LNCaP clone FGC (cell line): ENCODE results near the gene CACNA2D2.

ENCODE experiments used
- DNase-seq: peaks from one replicate; pipeline ENCODE4 v3.0.0-alpha.2; 2011; ENCODE audit warnings: low read depth
- H3K4me3 ChIP-seq: 2 replicates; pipeline ENCODE4 v1.5.1; 2011; ENCODE audit warnings: mild to moderate bottlenecking, low read depth, low read length, control low read depth
- TF ChIP-seq, protein P1 (sequence below): IDR thresholded peaks from 2 replicates; pipeline ENCODE4 v1.5.1; 2012; ENCODE audit warnings: mild to moderate bottlenecking; ENCODE audit not compliant: control insufficient read depth, insufficient read depth; ENCODE audit errors: extremely low read depth

The CACNA2D2 gene

DNA sequence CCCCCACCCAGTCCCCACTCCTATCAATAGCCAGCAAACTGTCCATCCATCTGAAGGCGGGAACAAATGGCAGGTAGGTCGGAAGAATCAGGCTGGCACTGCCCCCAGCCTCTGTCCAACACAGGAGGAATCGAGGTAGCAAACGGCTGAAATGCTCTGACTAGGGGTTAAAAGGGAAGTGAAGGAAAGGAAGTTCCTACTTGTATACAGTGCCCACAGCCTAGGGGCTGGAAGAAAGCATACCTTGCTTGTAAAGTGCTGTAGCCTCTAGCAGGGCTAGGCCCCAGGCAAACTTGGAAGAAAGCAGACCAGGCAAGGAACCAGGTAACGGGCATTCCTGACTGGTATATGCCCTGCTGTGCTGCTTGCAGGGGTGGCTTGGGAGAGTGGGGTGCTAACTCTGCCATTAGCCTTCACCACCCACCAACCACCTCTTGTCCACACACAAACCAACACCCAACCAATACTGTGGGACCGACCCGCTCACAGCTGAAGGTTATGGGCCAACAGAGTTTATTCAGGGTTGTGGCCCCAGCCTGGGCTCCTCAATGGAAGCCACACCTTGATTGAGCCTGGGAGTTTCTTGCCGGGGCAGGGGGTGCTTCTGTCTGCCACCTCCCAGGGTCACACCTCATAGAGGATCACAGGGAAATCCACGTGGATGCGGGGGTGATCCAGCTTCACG lies 177.8 kb downstream of the CACNA2D2 start:
- no peak for DNase-seq
- no peak overlapping the region for H3K4me3 ChIP-seq
- TF ChIP-seq, protein P1, sequence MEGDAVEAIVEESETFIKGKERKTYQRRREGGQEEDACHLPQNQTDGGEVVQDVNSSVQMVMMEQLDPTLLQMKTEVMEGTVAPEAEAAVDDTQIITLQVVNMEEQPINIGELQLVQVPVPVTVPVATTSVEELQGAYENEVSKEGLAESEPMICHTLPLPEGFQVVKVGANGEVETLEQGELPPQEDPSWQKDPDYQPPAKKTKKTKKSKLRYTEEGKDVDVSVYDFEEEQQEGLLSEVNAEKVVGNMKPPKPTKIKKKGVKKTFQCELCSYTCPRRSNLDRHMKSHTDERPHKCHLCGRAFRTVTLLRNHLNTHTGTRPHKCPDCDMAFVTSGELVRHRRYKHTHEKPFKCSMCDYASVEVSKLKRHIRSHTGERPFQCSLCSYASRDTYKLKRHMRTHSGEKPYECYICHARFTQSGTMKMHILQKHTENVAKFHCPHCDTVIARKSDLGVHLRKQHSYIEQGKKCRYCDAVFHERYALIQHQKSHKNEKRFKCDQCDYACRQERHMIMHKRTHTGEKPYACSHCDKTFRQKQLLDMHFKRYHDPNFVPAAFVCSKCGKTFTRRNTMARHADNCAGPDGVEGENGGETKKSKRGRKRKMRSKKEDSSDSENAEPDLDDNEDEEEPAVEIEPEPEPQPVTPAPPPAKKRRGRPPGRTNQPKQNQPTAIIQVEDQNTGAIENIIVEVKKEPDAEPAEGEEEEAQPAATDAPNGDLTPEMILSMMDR, result no peak

DNA sequence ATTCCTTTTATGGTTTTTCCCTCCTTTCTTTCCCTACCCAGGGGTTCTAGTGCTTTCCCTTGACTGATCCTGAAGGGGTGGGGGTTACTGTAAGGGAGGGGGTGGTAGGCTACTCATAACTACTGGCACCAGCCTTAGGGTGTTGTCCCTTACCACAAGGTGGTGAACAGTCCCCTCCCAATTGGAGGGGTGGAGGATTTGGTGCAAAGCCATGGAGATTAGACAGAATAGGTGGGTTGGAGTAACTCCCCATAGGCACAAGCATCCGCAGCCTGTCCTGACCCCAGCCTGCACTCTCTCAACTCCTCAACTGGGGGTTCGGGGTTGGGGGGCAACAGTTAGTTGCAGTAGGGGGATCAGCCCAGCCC lies 178.3 kb downstream of the CACNA2D2 start:
- no peak for DNase-seq
- H3K4me3 ChIP-seq, result no peak overlapping the region
- TF ChIP-seq, protein P1, result no peak

DNA sequence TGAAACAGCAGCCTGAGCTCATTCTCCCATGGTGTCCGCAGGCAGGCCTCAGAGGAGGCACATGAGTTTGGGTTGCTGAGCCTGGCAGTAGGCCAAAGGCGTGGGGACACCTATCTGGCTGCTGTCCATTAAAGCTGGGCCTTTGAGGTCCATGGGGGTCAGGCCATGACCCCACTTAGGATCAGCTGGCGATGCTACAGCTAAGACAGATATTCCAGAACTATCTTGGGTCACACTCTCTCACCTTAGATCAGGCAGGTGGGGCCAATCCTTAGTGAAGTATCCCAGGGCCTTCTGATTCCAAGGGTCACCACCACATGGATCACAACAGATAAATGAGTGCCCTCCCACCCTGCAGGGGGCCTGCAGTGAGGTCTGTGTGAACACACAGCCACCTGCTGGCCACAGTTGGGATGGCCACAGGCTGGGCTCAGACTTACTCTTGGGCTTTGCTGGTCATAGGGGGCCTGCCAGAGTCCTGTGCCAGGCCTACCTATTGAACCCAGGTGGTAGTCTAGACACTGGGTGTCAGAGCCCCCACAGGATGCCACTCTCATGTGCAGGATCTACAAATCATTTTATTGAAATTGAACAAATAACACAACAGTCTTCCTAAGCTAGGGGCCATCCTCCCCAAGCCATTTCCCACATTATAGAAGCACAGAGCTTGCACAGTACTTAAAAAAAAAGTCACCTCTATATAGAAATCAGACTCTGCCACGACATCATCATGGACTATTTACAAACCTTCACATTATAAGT lies 178.9 kb downstream of the CACNA2D2 start:
- DNase-seq, result no peak
- TF ChIP-seq, protein P1, result peak; percentile 88
- no peak overlapping the region for H3K4me3 ChIP-seq

DNA sequence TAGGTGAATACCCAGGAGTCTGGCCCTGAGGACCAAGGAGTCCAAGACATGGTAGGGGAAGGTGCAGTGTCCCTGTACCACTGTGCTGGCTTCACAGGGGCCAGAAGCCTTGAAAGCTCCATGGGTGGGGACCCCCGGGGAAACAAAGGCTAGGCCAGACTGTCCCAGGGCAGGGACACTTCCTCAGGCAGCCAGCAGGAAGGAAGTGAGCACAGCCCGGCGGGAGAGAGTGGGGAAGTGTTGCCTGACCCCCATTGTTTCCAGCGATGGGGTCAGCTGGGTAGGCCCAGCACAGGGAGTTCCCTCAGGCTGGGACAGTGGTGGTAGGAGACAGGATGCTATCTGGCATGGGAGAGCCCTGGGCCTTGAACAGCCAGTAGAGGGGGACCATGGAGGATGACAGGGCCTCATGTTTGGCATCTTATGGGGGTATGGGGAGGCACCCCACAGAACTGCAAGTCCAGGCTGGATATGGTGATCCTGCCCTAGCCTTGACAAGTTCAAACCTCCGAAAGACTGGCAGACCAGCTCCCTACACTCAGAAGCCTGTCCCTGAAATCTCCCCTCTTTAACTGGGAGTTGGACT lies 179.7 kb downstream of the CACNA2D2 start:
- no peak for DNase-seq
- no peak overlapping the region for H3K4me3 ChIP-seq
- TF ChIP-seq, protein P1, result no peak

DNA sequence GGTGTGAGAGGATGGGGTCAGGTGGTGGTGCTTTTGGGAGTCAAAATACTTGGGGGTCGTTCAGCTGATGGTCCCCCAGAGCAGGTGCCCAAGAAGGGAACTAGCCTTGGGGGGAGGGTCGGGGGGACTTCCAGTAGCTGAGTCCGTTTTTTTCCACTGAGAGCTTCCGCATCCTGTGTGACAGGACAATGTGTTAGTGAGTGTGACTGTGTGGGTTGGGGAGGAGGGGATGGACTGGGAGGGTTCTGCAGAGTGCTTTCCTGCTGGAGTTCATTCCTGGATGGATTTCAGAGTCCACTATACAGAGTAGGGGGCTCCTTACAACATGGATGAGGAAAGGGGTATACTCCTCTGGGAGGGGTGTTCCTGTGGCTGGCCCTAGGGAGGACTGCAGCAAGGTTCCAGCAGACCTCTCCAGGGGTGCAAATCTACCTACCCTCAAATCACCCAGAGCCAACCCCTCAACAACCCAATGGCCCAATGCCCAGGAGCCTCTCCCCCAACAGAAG lies 180.3 kb downstream of the CACNA2D2 start:
- TF ChIP-seq, protein P1, result no peak
- H3K4me3 ChIP-seq, result no peak overlapping the region
- no peak for DNase-seq

DNA sequence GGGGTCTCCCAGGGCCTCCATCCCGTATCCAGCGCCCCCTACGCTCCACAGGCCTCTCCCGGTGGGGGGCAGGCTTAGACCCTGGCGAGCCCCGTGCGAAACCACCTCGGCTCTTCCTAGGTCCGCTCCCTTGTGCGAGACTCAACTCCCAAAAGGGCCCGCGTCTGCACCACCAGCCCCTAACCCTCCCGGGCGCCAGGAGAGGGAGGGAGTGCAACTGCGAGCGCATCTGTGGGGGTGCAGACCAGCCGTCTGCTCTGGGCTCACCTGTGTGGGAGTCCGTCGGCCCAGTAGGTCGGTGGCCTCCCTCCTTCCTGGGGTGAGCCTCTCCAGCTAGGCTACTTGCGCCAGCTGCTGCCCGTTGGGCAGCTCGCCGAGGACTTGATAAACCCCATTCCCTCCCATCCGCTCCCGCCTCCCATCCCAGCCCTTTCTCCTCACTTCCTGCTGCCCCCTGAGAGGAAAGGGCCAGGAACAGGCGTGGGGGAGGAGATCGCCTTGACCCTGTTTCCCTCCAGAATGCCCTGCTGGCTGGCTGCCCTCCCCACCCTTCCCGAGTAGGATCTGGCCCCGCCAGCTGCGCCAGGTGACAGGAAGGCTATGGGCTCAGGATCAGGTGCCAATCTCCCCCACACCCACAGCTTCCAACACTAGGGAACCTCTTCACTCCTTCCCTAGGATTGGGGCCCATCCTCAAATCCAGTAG lies 180.9 kb downstream of the CACNA2D2 start, which contains the start of gene HYAL2:
HYAL2 (minus strand) TSS at position 360 of the 706 bp plus-strand sequence. CDS start 2,256 bp downstream, outside the sequence.
- DNase-seq, result no peak
- peak within 1 kb of the TSS; percentile 95 for H3K4me3 ChIP-seq
- TF ChIP-seq, protein P1, result no peak
